DLD1 (cell line): ENCODE measurements around the gene CDH4.

Experiments used
- in situ Hi-C: cut with HindIII; loops from 2 replicates; pipeline ENCODE4 v1.10.0; 2017; ENCODE audit warnings: low sequenced_read_pairs

The CDH4 gene

GRCh38 chr20:61354901-61355495, 102.9 kb downstream of the CDH4 start:
- in situ Hi-C loops: no loop called here

- in situ Hi-C loops: no loop called here
Measured at GRCh38 chr20:61355585-61355984, 103.5 kb downstream of the CDH4 start.

- in situ Hi-C loops: no loop called here
Measured at GRCh38 chr20:61356196-61356595, 104.1 kb downstream of the CDH4 start.

GRCh38 chr20:61357119-61357518, 105.1 kb downstream of the CDH4 start:
- in situ Hi-C loops: no loop called here

- in situ Hi-C loops: no loop called here
Measured at GRCh38 chr20:61359254-61359653, 107.2 kb downstream of the CDH4 start.

- in situ Hi-C loops: no loop called here
Measured at GRCh38 chr20:61360296-61360695, 108.2 kb downstream of the CDH4 start.

GRCh38 chr20:61360940-61361339, 108.9 kb downstream of the CDH4 start:
- in situ Hi-C loops: no loop called here

- in situ Hi-C loops: no loop called here
Measured at GRCh38 chr20:61361501-61361900, 109.4 kb downstream of the CDH4 start.

GRCh38 chr20:61364147-61364546, 112.1 kb downstream of the CDH4 start:
- in situ Hi-C loops: no loop called here

- in situ Hi-C loops: no loop called here
Measured at GRCh38 chr20:61366914-61367313, 114.9 kb downstream of the CDH4 start.

GRCh38 chr20:61369731-61370520, 117.9 kb downstream of the CDH4 start:
- in situ Hi-C loops: no loop called here

GRCh38 chr20:61370841-61371303, 118.8 kb downstream of the CDH4 start:
- in situ Hi-C loops: no loop called here

- in situ Hi-C loops: no loop called here
Measured at GRCh38 chr20:61371501-61372136, 119.6 kb downstream of the CDH4 start.

- in situ Hi-C loops: no loop called here
Measured at GRCh38 chr20:61372137-61373054, 120.3 kb downstream of the CDH4 start.

- in situ Hi-C loops: no loop called here
Measured at GRCh38 chr20:61373055-61373399, 121.0 kb downstream of the CDH4 start.

GRCh38 chr20:61373956-61374545, 122.0 kb downstream of the CDH4 start:
- in situ Hi-C loops: no loop called here

- in situ Hi-C loops: no loop called here
Measured at GRCh38 chr20:61376541-61377240, 124.6 kb downstream of the CDH4 start.

GRCh38 chr20:61378694-61379355, 126.8 kb downstream of the CDH4 start:
- in situ Hi-C loops: no loop called here

GRCh38 chr20:61379898-61380544, 128.0 kb downstream of the CDH4 start:
- in situ Hi-C loops: no loop called here
